IMR-90 (cell line): ENCODE results near the gene AQP1. TPM values are rescaled to one million over a fixed set of nuclear protein-coding genes. Genes with fewer than 3 reads are reported as not detected.

Experiments
- ATAC-seq: fragments of 200-7000 bp; cut with Tn5 transposase; 2 replicates; pipeline ENCODE4 v1.9.1; 2020; ENCODE audit warnings: low read depth, mild to moderate bottlenecking, moderate library complexity
- BruUV-seq: library from RNA; stranded (reverse); fragments of 400-500 nt; replicated peaks from 2 replicates; lab custom pipeline; 2021; lab: Mats Ljungman, UMichigan
- CTCF ChIA-PET: fragments of 300-600 bp; formaldehyde crosslinking; extraction: SDS; loops from one replicate; lab custom pipeline; 2021; ENCODE audit warnings: antibody characterized with exemption; lab: Yijun Ruan, JAX
- POLR2A ChIA-PET: fragments of 300-600 bp; sonication (Branson Sonifier 250); formaldehyde crosslinking; loops from one replicate; lab custom pipeline; 2022; ENCODE audit warnings: antibody characterized with exemption; ENCODE audit not compliant: unreplicated experiment; lab: Charles Lee
- DNase-seq: peaks from one replicate; pipeline ENCODE4 v3.0.0; 2013
- H2AFZ ChIP-seq: replicated peaks from 2 replicates; pipeline ENCODE3; 2013; ENCODE audit warnings: low read length, mild to moderate bottlenecking; ENCODE audit not compliant: poor library complexity
- H2AK5ac ChIP-seq: 2 replicates; pipeline ENCODE4 v1.6.1; 2013; ENCODE audit warnings: low read depth, low read length, inconsistent platforms
- H2AK9ac ChIP-seq: replicated peaks from 2 replicates; pipeline ENCODE3; 2013; ENCODE audit warnings: mild to moderate bottlenecking, low read depth, low read length, moderate library complexity; ENCODE audit not compliant: poor library complexity
- H2BK120ac ChIP-seq: 2 replicates; pipeline ENCODE4 v1.6.1; 2013; ENCODE audit warnings: low read depth, low read length, inconsistent platforms
- H2BK15ac ChIP-seq: 3 replicates; pipeline ENCODE4 v1.6.1; 2013; ENCODE audit warnings: low read depth, low read length, inconsistent platforms
- H2BK20ac ChIP-seq: 2 replicates; pipeline ENCODE4 v1.6.1; 2013; ENCODE audit warnings: low read depth, mild to moderate bottlenecking, inconsistent platforms, low read length, moderate library complexity
- H2BK5ac ChIP-seq: 2 replicates; pipeline ENCODE4 v1.6.1; 2013; ENCODE audit warnings: mild to moderate bottlenecking, low read depth, low read length, inconsistent platforms; ENCODE audit not compliant: poor library complexity, severe bottlenecking
- H3K14ac ChIP-seq: replicated peaks from 2 replicates; pipeline ENCODE4 v1.6.1; 2013; ENCODE audit warnings: low read depth, low read length, inconsistent platforms
- H3K18ac ChIP-seq: 2 replicates; pipeline ENCODE4 v1.6.1; 2013; ENCODE audit warnings: low read depth, low read length, control low read depth
- H3K23ac ChIP-seq: 2 replicates; pipeline ENCODE4 v1.6.1; 2013; ENCODE audit warnings: low read depth, low read length, inconsistent platforms
- H3K27ac ChIP-seq: 2 replicates; pipeline ENCODE4 v1.5.1; 2013; ENCODE audit warnings: mild to moderate bottlenecking, control low read depth, low read length; ENCODE audit not compliant: insufficient read depth
- H3K27me3 ChIP-seq: 2 replicates; pipeline ENCODE4 v1.6.1; 2013; ENCODE audit warnings: low read length; ENCODE audit not compliant: control insufficient read depth, insufficient read depth
- H3K36me3 ChIP-seq: 2 replicates; pipeline ENCODE4 v1.6.1; 2013; ENCODE audit warnings: low read length, mixed read lengths; ENCODE audit not compliant: control insufficient read depth, insufficient read depth
- H3K4ac ChIP-seq: 2 replicates; pipeline ENCODE4 v1.6.1; 2013; ENCODE audit warnings: low read depth, low read length, inconsistent platforms
- H3K4me1 ChIP-seq: 2 replicates; pipeline ENCODE4 v1.6.1; 2013; ENCODE audit warnings: low read length, mixed read lengths; ENCODE audit not compliant: control insufficient read depth, insufficient read depth
- H3K4me2 ChIP-seq: 2 replicates; pipeline ENCODE4 v1.6.1; 2013; ENCODE audit warnings: low read depth, mild to moderate bottlenecking, control low read depth, low read length, moderate library complexity
- H3K4me3 ChIP-seq: 2 replicates; pipeline ENCODE4 v1.5.1; 2013; ENCODE audit warnings: low read depth, mild to moderate bottlenecking, control low read depth, low read length, moderate library complexity; ENCODE audit not compliant: insufficient read depth
- H3K56ac ChIP-seq: 2 replicates; pipeline ENCODE4 v1.6.1; 2013; ENCODE audit warnings: low read length, inconsistent platforms; ENCODE audit not compliant: insufficient read depth; ENCODE audit errors: extremely low read depth
- H3K79me1 ChIP-seq, 2 experiments: 2 replicates each; pipeline ENCODE4 v1.6.1; 2013; ENCODE audit warnings: low read length in 2 of 2, inconsistent platforms in 1 of 2, low read depth in 1 of 2
- H3K9ac ChIP-seq: 2 replicates; pipeline ENCODE4 v1.6.1; 2013; ENCODE audit warnings: low read depth, low read length, control low read depth
- H3K9me1 ChIP-seq: 2 replicates; pipeline ENCODE4 v1.6.1; 2013; ENCODE audit warnings: low read length, inconsistent platforms; ENCODE audit not compliant: insufficient read depth
- H3K9me3 ChIP-seq: 2 replicates; pipeline ENCODE4 v1.6.1; 2013; ENCODE audit warnings: low read length; ENCODE audit not compliant: control insufficient read depth, insufficient read depth
- H4K20me1 ChIP-seq: 2 replicates; pipeline ENCODE4 v1.6.1; 2013; ENCODE audit warnings: low read length, inconsistent platforms; ENCODE audit not compliant: insufficient read depth
- H4K5ac ChIP-seq: 2 replicates; pipeline ENCODE4 v1.6.1; 2013; ENCODE audit warnings: mild to moderate bottlenecking, low read depth, low read length, control low read depth
- H4K8ac ChIP-seq, 2 experiments: 2 replicates each; pipeline ENCODE4 v1.6.1; 2013; ENCODE audit warnings: low read depth in 2 of 2, low read length in 2 of 2, control low read depth in 1 of 2, inconsistent platforms in 1 of 2
- H4K91ac ChIP-seq: 2 replicates; pipeline ENCODE4 v1.6.1; 2013; ENCODE audit warnings: low read depth, low read length, inconsistent platforms; ENCODE audit not compliant: insufficient read depth
- BHLHE40 ChIP-seq: fragments of 150-350 bp; IDR thresholded peaks from 2 replicates; pipeline ENCODE4 v1.6.1; 2016; ENCODE audit warnings: mild to moderate bottlenecking, low read depth, low read length
- CEBPB ChIP-seq: IDR thresholded peaks from 2 replicates; pipeline ENCODE4 v1.6.1; 2012; ENCODE audit warnings: low read depth, low read length, improper control_type of control experiment
- CHD1 ChIP-seq: IDR thresholded peaks from 2 replicates; pipeline ENCODE4 v1.6.1; 2012; ENCODE audit warnings: low read depth, low read length, improper control_type of control experiment
- CTCF ChIP-seq: conservative IDR thresholded peaks from 2 replicates; pipeline ENCODE4 v1.5.1; 2012; ENCODE audit warnings: mild to moderate bottlenecking, low read depth, low read length, improper control_type of control experiment
- ELK1 ChIP-seq: fragments of 150-350 bp; IDR thresholded peaks from 2 replicates; pipeline ENCODE4 v1.6.1; 2016; ENCODE audit warnings: low read depth, mild to moderate bottlenecking, low read length, moderate library complexity, borderline replicate concordance
- FOS ChIP-seq: fragments of 150-350 bp; IDR thresholded peaks from 2 replicates; pipeline ENCODE4 v1.6.1; 2016; ENCODE audit warnings: low read depth, low read length
- MAFK ChIP-seq: IDR thresholded peaks from 2 replicates; pipeline ENCODE4 v1.6.1; 2012; ENCODE audit warnings: low read depth, low read length, improper control_type of control experiment
- MAZ ChIP-seq: IDR thresholded peaks from 2 replicates; pipeline ENCODE4 v1.6.1; 2012; ENCODE audit warnings: low read depth, mild to moderate bottlenecking, low read length, improper control_type of control experiment, moderate library complexity, borderline replicate concordance
- MXI1 ChIP-seq: IDR thresholded peaks from 2 replicates; pipeline ENCODE4 v1.6.1; 2012; ENCODE audit warnings: low read depth, mild to moderate bottlenecking, low read length, moderate library complexity, borderline replicate concordance
- NFE2L2 ChIP-seq: fragments of 150-350 bp; IDR thresholded peaks from 2 replicates; pipeline ENCODE4 v1.6.1; 2016; ENCODE audit warnings: low read depth, mild to moderate bottlenecking, low read length
- POLR2A ChIP-seq: IDR thresholded peaks from 2 replicates; pipeline ENCODE4 v1.6.1; 2012; ENCODE audit warnings: mild to moderate bottlenecking, low read depth, low read length
- RAD21 ChIP-seq: IDR thresholded peaks from 2 replicates; pipeline ENCODE4 v1.6.1; 2012; ENCODE audit warnings: low read length, improper control_type of control experiment
- RCOR1 ChIP-seq: IDR thresholded peaks from 2 replicates; pipeline ENCODE4 v1.6.1; 2012; ENCODE audit warnings: mild to moderate bottlenecking, low read length, improper control_type of control experiment; ENCODE audit not compliant: insufficient replicate concordance
- RFX5 ChIP-seq: IDR thresholded peaks from 2 replicates; pipeline ENCODE4 v1.8.0; 2012; ENCODE audit warnings: low read depth, mild to moderate bottlenecking, low read length, moderate library complexity
- SMC3 ChIP-seq: fragments of 150-350 bp; IDR thresholded peaks from 2 replicates; pipeline ENCODE4 v1.6.1; 2016; ENCODE audit warnings: low read depth, mild to moderate bottlenecking, antibody characterized with exemption, low read length, moderate library complexity
- USF2 ChIP-seq: fragments of 150-350 bp; IDR thresholded peaks from 2 replicates; pipeline ENCODE4 v1.6.1; 2017; ENCODE audit warnings: mild to moderate bottlenecking, antibody characterized with exemption, low read length, low read depth
- WGBS, 2 experiments: methylation state at CpG; one replicate each; pipeline versions ENCODE4 v1.1.5 to v1.1.7; 2013; ENCODE audit warnings: missing lambda C conversion rate in 2 of 2; ENCODE audit not compliant: insufficient read length in 1 of 2; ENCODE audit errors: extremely low coverage in 2 of 2; 5-methylcytosine and 5-hydroxymethylcytosine counted together
- dilution Hi-C: fragments of 300-500 bp; cut with HindIII; formaldehyde crosslinking; loops from one replicate; pipeline ENCODE4 v1.14.3; 2018; ENCODE audit warnings: low sequenced_read_pairs; ENCODE audit not compliant: unreplicated experiment
- in situ Hi-C: fragments of 300-500 bp; cut with MboI; formaldehyde crosslinking; loops from 3 replicates; pipeline ENCODE4 v1.14.3; 2019; ENCODE audit warnings: low sequenced_read_pairs, inconsistent platforms, mixed read lengths
- intact Hi-C: fragments of 100-400 bp; cut with micrococcal nuclease; formaldehyde crosslinking; loops from 2 replicates; pipeline ENCODE4 v1.10.0; 2022
- polyA plus RNA-seq, 3 experiments: library from polyadenylated mRNA; depleted of rRNA; stranded (reverse); fragments of >200 nt; gene quantifications; 2 replicates each; pipeline ENCODE4 v1.2.3, GENCODE V29; 2012; ENCODE audit warnings: low replicate concordance in 1 of 3
- total RNA-seq: library from RNA; depleted of rRNA; stranded (reverse); fragments of >200 nt; gene quantifications from 2 replicates; pipeline ENCODE4 v1.2.3, GENCODE V29; 2012

AQP1 gene
- total and polyA plus RNA-seq, 2 of the 4 experiments (the other 2 are of a cell fraction): 0.18 to 0.39 TPM

GRCh38 chr7:30870821-30871518 lies 40.7 kb upstream of the AQP1 start:
- Histone ChIP-seq H3K36me3 (peaks cover 4% of the 10 kb centered on the region), H3K27me3 (no peaks in the 10 kb centered on the region), H3K27ac (no peak overlapping the region), H3K9ac (no peak overlapping the region), H2AK9ac (no peak overlapping the region), H2BK15ac (no peak overlapping the region), H3K56ac (no peak overlapping the region), H4K8ac (no peak overlapping the region), H4K5ac (no peak overlapping the region), H2AFZ (no peak overlapping the region), H3K4me1 (peaks cover 1% of the 10 kb centered on the region; the same call in 1 of the 2 replicates), H3K23ac (no peak overlapping the region), H3K14ac (no peak overlapping the region), H3K4me2 (no peak overlapping the region), H2BK20ac (no peak overlapping the region), H3K18ac (no peak overlapping the region), H3K9me3 (peaks cover 5% of the 10 kb centered on the region; the same call in 1 of the 2 replicates), H3K4ac (no peak overlapping the region), H2BK5ac (no peak overlapping the region), H4K91ac (no peak overlapping the region), H2BK120ac (no peak overlapping the region), H3K79me1 (no peaks in the 10 kb centered on the region), H3K9me1 (no peaks in the 10 kb centered on the region; the same call in 1 of the 2 replicates), H4K20me1 (no peaks in the 10 kb centered on the region), H2AK5ac (no peak overlapping the region), H3K4me3 (no peak overlapping the region)
- BruUV-seq: no TSS peak
- ATAC-seq (no peak), DNase-seq (no peak)
- ChIA-PET CTCF (no interaction called here), POLR2A (interaction anchor here (0.5 kb wide), 1 partner anchor 1615 kb away, joined by 7 read pairs; no protein-coding TSS in a partner anchor)
- TF ChIP-seq RFX5 (no peak), CHD1 (no peak), RAD21 (no peak), CTCF (no peak), POLR2A (no peak), ELK1 (no peak), SMC3 (no peak), MAFK (no peak), CEBPB (no peak), MXI1 (no peak), BHLHE40 (no peak), NFE2L2 (no peak), MAZ (no peak), USF2 (no peak), RCOR1 (no peak), FOS (no peak)
- intact Hi-C loops (no loop called here), dilution Hi-C loops (no loop called here), in situ Hi-C loops (no loop called here)
- 43% methylated on average over 2 of the region's 10 CpGs; no CpG with 5 or more reads in 1 of the 2 experiments for WGBS, 2 experiments
